Calu3 (cell line): ENCODE results near the gene OPTC. TPM values are rescaled to one million over a fixed set of nuclear protein-coding genes. Genes with fewer than 3 reads are reported as not detected.

Source experiments
- BruUV-seq: library from RNA; stranded (reverse); fragments of 400-500 nt; replicated peaks from 2 replicates; lab custom pipeline; 2021; lab: Mats Ljungman, UMichigan
- CTCF ChIA-PET: fragments of 300-600 bp; sonication (Branson Sonifier 250); formaldehyde crosslinking; loops from one replicate; lab custom pipeline; 2022; ENCODE audit warnings: antibody characterized with exemption; lab: Charles Lee
- DNase-seq: peaks from one replicate; pipeline ENCODE4 v3.0.0; 2022
- H3K27ac Mint-ChIP-seq: one replicate; pipeline ENCODE4 v1.8.0; 2022; ENCODE audit warnings: mixed read lengths; ENCODE audit not compliant: unreplicated experiment
- H3K27me3 Mint-ChIP-seq: one replicate; pipeline ENCODE4 v1.8.0; 2022; ENCODE audit warnings: mixed read lengths; ENCODE audit not compliant: unreplicated experiment
- H3K36me3 Mint-ChIP-seq: one replicate; pipeline ENCODE4 v1.8.0; 2022; ENCODE audit warnings: mild to moderate bottlenecking, moderate library complexity, mixed read lengths; ENCODE audit not compliant: insufficient read depth, unreplicated experiment
- H3K4me1 Mint-ChIP-seq: one replicate; pipeline ENCODE4 v1.8.0; 2022; ENCODE audit warnings: mild to moderate bottlenecking, low read depth, mixed read lengths; ENCODE audit not compliant: unreplicated experiment
- H3K4me3 Mint-ChIP-seq: one replicate; pipeline ENCODE4 v1.8.0; 2022; ENCODE audit warnings: mild to moderate bottlenecking, low read depth, moderate library complexity, mixed read lengths; ENCODE audit not compliant: unreplicated experiment
- H3K9me3 Mint-ChIP-seq: one replicate; pipeline ENCODE4 v1.8.0; 2022; ENCODE audit warnings: low read depth, mixed read lengths; ENCODE audit not compliant: unreplicated experiment
- intact Hi-C: fragments of 100-400 bp; cut with micrococcal nuclease; formaldehyde crosslinking; loops from one replicate; pipeline ENCODE4 v1.10.0; 2022; ENCODE audit not compliant: unreplicated experiment
- total RNA-seq: library from RNA; stranded (reverse); gene quantifications from 2 replicates; pipeline ENCODE4 v1.2.3, GENCODE V29; 2022
- TF ChIP-seq, protein P1 (sequence below): fragments of 200-600 bp; IDR thresholded peaks from one replicate; pipeline ENCODE4 v1.8.0; 2022; ENCODE audit warnings: antibody characterized with exemption; ENCODE audit not compliant: unreplicated experiment

The OPTC gene
- total RNA-seq, 1 experiment from 2014 or later = not detected

DNA sequence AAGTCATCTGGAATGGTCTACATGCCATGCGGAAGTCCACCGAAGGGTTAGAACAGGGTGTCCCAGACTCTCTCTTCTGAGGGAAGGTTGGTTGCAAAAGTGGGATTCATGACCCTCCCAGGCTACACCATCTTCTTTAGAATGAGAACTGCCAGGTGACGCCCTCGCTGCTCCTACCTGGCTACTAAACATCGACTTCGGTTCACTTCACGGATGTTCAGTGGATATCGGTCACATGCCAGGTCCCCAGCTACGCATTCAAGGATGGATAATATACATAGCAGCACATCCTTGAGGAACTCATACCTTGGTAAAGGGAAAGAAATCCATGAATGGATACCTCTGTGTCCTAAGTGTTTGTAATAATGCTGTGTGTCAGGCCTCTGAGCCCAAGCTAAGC lies 3.3 kb upstream of the OPTC start:
- Mint-ChIP-seq H3K4me1 (no peaks in the 10 kb centered on the region), H3K27ac (no peak overlapping the region), H3K36me3 (no peaks in the 10 kb centered on the region), H3K27me3 (peaks cover 64% of the 10 kb centered on the region), H3K4me3 (no peak overlapping the region), H3K9me3 (no peaks in the 10 kb centered on the region)
- no peak for DNase-seq
- intact Hi-C loops = no loop called here
- TF ChIP-seq, protein P1, sequence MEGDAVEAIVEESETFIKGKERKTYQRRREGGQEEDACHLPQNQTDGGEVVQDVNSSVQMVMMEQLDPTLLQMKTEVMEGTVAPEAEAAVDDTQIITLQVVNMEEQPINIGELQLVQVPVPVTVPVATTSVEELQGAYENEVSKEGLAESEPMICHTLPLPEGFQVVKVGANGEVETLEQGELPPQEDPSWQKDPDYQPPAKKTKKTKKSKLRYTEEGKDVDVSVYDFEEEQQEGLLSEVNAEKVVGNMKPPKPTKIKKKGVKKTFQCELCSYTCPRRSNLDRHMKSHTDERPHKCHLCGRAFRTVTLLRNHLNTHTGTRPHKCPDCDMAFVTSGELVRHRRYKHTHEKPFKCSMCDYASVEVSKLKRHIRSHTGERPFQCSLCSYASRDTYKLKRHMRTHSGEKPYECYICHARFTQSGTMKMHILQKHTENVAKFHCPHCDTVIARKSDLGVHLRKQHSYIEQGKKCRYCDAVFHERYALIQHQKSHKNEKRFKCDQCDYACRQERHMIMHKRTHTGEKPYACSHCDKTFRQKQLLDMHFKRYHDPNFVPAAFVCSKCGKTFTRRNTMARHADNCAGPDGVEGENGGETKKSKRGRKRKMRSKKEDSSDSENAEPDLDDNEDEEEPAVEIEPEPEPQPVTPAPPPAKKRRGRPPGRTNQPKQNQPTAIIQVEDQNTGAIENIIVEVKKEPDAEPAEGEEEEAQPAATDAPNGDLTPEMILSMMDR = no peak
- CTCF ChIA-PET = no interaction called here
- BruUV-seq = no TSS peak

DNA sequence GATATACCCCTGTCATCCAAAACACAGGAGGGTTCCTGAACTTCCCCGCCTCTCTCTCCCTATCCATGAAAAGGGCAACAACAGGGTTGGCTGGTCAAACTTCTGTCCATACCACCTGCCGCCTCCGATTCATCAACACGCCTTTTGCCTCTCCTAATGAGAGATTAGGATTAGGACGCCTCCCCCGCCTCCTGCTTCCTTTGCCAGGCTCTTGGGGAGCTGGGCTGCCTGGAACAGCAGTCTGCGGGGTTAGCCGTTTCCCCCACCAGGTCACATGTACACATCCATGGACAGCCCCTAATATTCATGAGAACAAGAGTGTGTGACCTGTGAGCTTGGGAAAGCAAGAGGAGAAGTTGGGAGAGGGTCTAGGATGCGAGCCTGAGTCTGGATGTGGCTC lies 2.3 kb upstream of the OPTC start:
- DNase-seq = no peak
- TF ChIP-seq, protein P1 = no peak
- Mint-ChIP-seq H3K27me3 (peaks cover 64% of the 10 kb centered on the region), H3K9me3 (no peaks in the 10 kb centered on the region), H3K27ac (no peak overlapping the region), H3K4me3 (no peak overlapping the region), H3K4me1 (no peaks in the 10 kb centered on the region), H3K36me3 (no peaks in the 10 kb centered on the region)
- no TSS peak for BruUV-seq
- intact Hi-C loops = no loop called here
- CTCF ChIA-PET = no interaction called here

DNA sequence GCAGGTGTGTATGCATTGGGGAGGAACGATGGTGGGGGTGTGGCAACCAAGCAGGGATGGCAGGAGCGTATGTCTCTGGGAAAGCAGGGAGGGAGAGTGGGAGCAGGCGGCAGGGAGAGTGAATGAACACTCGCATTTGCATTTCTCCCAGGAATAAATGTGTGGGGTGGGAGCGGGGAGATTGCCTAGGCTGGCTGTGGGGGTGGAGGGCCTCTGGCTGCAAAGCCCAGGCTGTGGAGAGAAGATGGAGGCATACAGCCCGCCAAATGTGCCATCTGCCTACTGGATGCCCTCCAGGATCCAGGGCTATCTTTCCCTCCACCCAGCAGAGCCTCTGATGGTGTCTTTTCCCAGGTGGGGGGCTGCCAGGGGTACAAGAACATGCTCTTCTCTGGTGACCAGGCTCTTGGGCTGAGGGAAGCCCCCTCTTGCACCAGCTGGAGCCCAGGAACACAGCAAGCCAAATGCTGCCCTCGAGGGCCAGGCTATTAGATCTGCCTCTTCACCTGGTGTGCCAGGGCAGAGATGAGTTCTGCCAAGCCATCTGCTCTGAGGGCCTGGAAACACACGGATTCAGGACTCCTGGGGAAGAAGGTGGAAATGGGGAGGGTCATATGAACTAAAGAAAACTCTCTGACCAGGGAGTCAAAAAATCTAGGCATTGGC lies 1.7 kb upstream of the OPTC start:
- no peaks in the 10 kb centered on the region for H3K36me3 Mint-ChIP-seq
- H3K4me1 Mint-ChIP-seq = no peaks in the 10 kb centered on the region
- intact Hi-C loops = no loop called here
- H3K4me3 Mint-ChIP-seq = no peak overlapping the region
- H3K27ac Mint-ChIP-seq = no peak overlapping the region
- DNase-seq = no peak
- no TSS peak for BruUV-seq
- no peaks in the 10 kb centered on the region for H3K9me3 Mint-ChIP-seq
- CTCF ChIA-PET = no interaction called here
- TF ChIP-seq, protein P1 = no peak
- peaks cover 65% of the 10 kb centered on the region for H3K27me3 Mint-ChIP-seq

DNA sequence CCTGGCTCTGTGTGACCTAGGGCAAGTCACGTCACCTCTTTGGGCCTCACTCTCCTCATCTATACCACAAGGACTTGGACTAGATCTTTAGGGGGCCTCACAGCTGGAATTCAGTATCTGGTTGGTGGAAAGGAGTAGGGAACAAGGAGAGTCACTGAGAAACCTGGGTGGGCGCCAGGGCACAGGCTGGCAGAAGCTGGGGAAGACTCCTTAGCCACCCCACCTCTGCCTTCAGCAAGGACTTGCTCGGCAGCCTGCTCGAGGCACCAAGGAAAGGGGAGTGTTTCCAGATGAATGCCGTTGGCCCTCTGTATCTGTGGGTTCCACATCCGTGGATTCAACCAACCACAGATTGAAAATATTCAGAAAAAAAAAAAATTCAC lies 1.2 kb upstream of the OPTC start:
- DNase-seq = no peak
- CTCF ChIA-PET = no interaction called here
- H3K27me3 Mint-ChIP-seq = peaks cover 70% of the 10 kb centered on the region
- no peaks in the 10 kb centered on the region for H3K36me3 Mint-ChIP-seq
- TF ChIP-seq, protein P1 = no peak
- no TSS peak for BruUV-seq
- H3K4me3 Mint-ChIP-seq = no peak overlapping the region
- H3K27ac Mint-ChIP-seq = no peak overlapping the region
- H3K9me3 Mint-ChIP-seq = no peaks in the 10 kb centered on the region
- intact Hi-C loops = no loop called here
- H3K4me1 Mint-ChIP-seq = no peaks in the 10 kb centered on the region
